AG04450 (cell line): ENCODE measurements around the gene COL4A4. TPM values are rescaled to one million over a fixed set of nuclear protein-coding genes. Genes with fewer than 3 reads are reported as not detected.

Experiments
- CTCF ChIA-PET: fragments of 300-600, 350-600 bp; formaldehyde crosslinking; extraction: SDS; loops from one replicate; lab custom pipeline; 2022; ENCODE audit warnings: antibody characterized with exemption, inconsistent platforms; lab: Charles Lee
- POLR2A ChIA-PET: fragments of 350-600 bp; formaldehyde crosslinking; extraction: SDS; loops from one replicate; lab custom pipeline; 2021; ENCODE audit warnings: antibody characterized with exemption, inconsistent platforms; lab: Yijun Ruan, JAX
- DNase-seq: peaks from one replicate; pipeline ENCODE4 v3.0.0-alpha.2; 2011; ENCODE audit warnings: low read depth, low spot score
- H3K27ac ChIP-seq: one replicate; pipeline ENCODE4 v1.5.1; 2012; ENCODE audit warnings: low read depth, low read length, control low read depth
- H3K27me3 ChIP-seq: one replicate; pipeline ENCODE4 v1.6.0; 2012; ENCODE audit warnings: low read length; ENCODE audit not compliant: control insufficient read depth, insufficient read depth
- H3K4me3 ChIP-seq: 2 replicates; pipeline ENCODE4 v1.5.1; 2011; ENCODE audit warnings: mild to moderate bottlenecking, low read depth, low read length, control low read depth
- H3K9me3 ChIP-seq: 2 replicates; pipeline ENCODE4 v1.5.1; 2012; ENCODE audit warnings: low read length; ENCODE audit not compliant: control insufficient read depth, insufficient read depth
- polyA plus RNA-seq: library from polyadenylated mRNA; depleted of rRNA; stranded (reverse); fragments of >200 nt; gene quantifications from 2 replicates; pipeline ENCODE4 v1.2.3, GENCODE V29; 2011
- TF ChIP-seq, protein P1 (sequence below): IDR thresholded peaks from 2 replicates; pipeline ENCODE4 v1.5.1; 2011; ENCODE audit warnings: low read depth, low read length, control low read depth, inconsistent platforms

The COL4A4 gene
- polyA plus RNA-seq, 1 experiment: 0.06 TPM

DNA sequence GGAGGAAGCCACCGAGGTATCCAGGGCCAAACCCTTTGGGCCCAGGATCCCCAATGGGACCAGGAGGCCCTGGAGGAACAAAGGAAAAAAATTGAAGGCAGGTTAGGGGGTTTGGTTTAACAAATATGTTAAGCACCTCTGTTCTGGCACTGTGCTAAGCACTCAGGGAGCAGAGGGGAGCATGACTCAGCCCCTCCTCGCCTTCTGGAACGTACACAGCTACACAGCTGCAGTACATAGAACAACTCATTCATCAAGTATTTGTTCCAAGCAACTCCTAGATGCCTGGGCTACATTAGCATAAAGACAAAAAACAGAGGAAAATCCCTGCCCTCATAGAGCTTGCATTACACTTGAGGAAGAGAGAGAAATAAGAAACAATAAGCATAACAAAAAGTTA, 153.6 kb downstream of the COL4A4 start:
- CTCF ChIA-PET: interaction anchor here (0.5 to 2.1 kb wide), 2 partner anchors 23 to 208 kb away, joined by 4 to 7 read pairs; no protein-coding TSS in a partner anchor
- TF ChIP-seq, protein P1, sequence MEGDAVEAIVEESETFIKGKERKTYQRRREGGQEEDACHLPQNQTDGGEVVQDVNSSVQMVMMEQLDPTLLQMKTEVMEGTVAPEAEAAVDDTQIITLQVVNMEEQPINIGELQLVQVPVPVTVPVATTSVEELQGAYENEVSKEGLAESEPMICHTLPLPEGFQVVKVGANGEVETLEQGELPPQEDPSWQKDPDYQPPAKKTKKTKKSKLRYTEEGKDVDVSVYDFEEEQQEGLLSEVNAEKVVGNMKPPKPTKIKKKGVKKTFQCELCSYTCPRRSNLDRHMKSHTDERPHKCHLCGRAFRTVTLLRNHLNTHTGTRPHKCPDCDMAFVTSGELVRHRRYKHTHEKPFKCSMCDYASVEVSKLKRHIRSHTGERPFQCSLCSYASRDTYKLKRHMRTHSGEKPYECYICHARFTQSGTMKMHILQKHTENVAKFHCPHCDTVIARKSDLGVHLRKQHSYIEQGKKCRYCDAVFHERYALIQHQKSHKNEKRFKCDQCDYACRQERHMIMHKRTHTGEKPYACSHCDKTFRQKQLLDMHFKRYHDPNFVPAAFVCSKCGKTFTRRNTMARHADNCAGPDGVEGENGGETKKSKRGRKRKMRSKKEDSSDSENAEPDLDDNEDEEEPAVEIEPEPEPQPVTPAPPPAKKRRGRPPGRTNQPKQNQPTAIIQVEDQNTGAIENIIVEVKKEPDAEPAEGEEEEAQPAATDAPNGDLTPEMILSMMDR: no peak
- Histone ChIP-seq H3K27ac (no peak overlapping the region), H3K9me3 (peaks cover 10% of the 10 kb centered on the region), H3K4me3 (no peak overlapping the region), H3K27me3 (no peaks in the 10 kb centered on the region)
- POLR2A ChIA-PET: no interaction called here
- DNase-seq: peak; percentile 21

DNA sequence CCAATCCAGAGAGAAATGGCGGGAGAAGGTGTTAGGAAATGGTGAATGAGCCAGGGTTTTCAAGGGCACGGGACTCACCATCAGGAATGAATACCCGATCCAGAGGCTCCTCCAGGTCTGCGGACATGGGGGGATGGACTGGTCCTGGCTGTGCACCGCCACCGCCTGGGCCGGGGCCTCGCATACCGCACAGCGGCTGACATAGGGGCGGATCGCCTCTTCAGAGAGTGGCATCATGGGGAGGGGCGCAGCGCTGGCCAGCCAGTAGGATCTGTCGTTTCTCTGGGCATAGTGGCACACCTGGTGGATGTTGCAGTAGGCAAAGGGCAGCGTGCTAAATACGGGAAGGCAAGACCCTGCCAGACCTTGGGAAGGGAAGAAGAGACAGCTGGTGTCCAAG, 156.1 kb downstream of the COL4A4 start:
- Histone ChIP-seq H3K9me3 (peaks cover 10% of the 10 kb centered on the region), H3K27me3 (no peaks in the 10 kb centered on the region), H3K4me3 (no peak overlapping the region), H3K27ac (no peak overlapping the region)
- POLR2A ChIA-PET: no interaction called here
- TF ChIP-seq, protein P1: no peak
- CTCF ChIA-PET: interaction anchor here (1.0 kb wide), 1 partner anchor 206 kb away, joined by 3 read pairs; no protein-coding TSS in a partner anchor
- DNase-seq: no peak

DNA sequence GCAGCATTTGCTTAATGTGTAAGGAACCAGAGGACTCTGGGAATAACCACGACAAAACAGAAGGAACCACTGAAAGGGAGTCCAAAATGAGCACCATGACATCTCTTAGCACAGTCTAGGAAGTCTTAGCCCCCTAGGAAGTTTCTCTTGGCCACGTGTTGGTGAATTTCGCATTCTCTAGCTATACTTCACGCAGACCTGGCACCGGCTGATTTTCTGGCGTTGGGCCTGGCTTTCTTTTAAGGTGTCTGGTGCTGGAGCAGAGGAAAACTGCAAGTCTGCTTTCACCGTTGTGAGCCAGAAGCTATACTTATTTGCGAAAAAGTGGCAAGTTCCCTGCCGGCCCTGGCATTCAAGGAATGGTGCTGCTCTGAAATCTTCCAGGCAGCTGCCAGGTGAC, 156.9 kb downstream of the COL4A4 start:
- Histone ChIP-seq H3K27ac (no peak overlapping the region), H3K9me3 (peaks cover 10% of the 10 kb centered on the region), H3K27me3 (no peaks in the 10 kb centered on the region), H3K4me3 (no peak overlapping the region)
- TF ChIP-seq, protein P1: no peak
- no peak for DNase-seq
- ChIA-PET POLR2A (no interaction called here), CTCF (no interaction called here)

DNA sequence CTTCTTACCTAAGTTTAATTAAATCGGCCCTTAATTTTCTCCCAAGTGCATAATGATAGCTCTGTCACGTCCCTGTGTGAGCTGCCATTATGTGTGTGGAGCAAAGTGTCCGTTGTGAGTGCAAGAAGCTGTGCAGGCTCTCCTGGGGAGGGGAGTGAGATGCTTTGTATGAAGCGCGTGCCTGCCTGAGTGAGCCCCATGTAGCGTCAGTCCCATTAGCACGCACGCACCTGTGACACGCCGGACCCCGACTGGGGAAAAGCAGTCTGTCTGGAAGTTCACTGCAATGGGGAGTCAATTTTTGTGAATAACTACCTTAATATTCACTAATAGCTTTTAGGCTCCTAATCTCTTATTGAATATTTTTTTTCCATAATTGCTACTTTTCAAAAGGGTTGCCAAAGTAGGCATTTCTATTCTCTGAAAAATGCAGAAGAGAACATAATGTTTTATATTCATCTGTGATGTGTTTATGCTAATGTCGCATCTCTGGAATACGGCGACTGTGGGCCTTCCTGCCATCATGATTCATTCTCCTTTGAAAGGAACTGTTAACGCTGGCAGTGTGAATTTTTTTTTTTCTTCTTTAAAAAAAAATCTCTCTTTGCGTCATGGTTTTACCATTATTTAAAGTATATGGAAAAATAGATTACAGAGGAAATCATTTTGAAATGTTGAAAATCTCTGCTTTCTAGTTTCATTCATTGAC, 157.7 kb downstream of the COL4A4 start:
- ChIA-PET CTCF (interaction anchor here (0.7 kb wide), 1 partner anchor 27 kb away, joined by 3 read pairs; no protein-coding TSS in a partner anchor), POLR2A (no interaction called here)
- no peak overlapping the region for H3K27ac ChIP-seq
- TF ChIP-seq, protein P1: no peak
- no peak for DNase-seq
- no peaks in the 10 kb centered on the region for H3K27me3 ChIP-seq
- H3K4me3 ChIP-seq: no peak overlapping the region
- peaks cover 7% of the 10 kb centered on the region for H3K9me3 ChIP-seq

DNA sequence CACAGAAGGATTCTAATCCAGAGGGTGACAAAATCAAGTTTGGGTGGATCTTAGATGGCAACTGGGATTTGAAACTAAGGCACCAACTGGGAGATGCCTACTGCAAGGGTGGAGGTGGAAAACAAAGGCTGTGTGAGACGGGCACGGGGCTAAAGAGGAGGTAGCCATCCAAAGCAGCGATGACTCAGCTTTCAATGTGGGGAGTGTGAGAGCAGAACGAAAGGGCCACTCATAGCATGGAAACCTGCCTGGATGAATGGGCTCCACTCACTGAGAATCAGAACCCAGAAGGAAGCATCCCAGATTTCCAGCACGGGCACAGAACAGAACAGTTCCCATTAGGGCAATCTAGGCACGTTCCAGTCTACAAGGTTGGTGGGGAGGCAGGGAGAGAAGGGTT, 159.5 kb downstream of the COL4A4 start:
- TF ChIP-seq, protein P1: no peak
- H3K27ac ChIP-seq: no peak overlapping the region
- POLR2A ChIA-PET: no interaction called here
- no peaks in the 10 kb centered on the region; the same call in 1 of the 2 replicates for H3K9me3 ChIP-seq
- H3K27me3 ChIP-seq: no peaks in the 10 kb centered on the region
- CTCF ChIA-PET: interaction anchor here (1.1 to 1.4 kb wide), 3 partner anchors 29 to 1882 kb away, joined by 3 read pairs; no protein-coding TSS in a partner anchor
- DNase-seq: no peak
- H3K4me3 ChIP-seq: no peak overlapping the region
